Stimulated activated CD4-positive, alpha-beta T cell treated with anti-CD3 and anti-CD28 coated beads, Interleukin-4, amount 100 ng/mL, for 1 hour (primary cell): ENCODE measurements around the gene ASPRV1.

ENCODE experiments used
- DNase-seq: peaks from one replicate; pipeline ENCODE4 v3.0.0-alpha.2; 2020

The ASPRV1 gene

DNA sequence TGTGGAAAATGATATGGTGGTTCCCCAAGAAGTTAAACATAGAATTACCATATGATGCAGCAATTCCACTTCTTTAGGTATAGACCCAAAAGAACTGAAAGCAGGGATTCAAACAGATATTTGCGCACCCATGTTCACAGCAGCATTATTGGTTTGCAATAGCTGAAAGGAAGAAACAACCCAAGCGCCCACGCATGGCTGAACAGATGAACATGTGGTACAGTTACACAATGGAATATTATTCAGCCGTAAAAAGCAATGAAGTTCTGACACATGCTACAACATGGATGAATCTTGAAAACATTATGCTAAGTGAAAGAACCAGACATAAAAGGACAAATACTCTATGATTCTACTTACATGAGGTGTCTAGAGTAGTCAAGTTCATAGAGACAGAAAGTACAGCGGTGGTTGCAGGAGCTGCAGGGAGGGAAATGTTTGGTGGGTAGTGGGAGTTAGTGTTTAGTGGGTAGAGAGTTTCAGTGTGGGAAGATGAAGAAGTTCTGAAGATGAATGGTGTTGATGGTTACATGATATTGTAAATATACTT, 26.7 kb upstream of the ASPRV1 start:
- no peak for DNase-seq

- no peak for DNase-seq
These were observed 25.3 kb upstream of the ASPRV1 start for GRCh38 chr2:69986691-69987090.

DNA sequence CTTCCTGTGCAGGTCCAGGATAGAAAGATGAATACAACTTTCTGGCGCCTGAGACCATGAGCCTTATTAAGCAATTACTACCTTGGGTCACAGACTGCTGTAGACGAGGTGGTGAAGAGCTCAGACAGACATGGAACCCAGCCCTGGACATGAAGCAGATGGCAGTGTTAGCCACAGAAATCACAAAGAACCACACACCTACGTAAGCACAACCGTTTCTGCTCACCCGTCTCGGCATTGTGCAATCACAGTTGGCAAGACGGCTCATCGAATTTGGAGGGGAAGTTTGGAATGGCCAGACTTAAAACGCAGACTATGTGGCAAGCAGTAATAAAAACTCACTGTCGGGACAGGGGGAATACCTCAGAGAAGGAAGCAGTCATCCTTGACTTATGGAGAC, 24.3 kb upstream of the ASPRV1 start:
- no peak for DNase-seq

DNA sequence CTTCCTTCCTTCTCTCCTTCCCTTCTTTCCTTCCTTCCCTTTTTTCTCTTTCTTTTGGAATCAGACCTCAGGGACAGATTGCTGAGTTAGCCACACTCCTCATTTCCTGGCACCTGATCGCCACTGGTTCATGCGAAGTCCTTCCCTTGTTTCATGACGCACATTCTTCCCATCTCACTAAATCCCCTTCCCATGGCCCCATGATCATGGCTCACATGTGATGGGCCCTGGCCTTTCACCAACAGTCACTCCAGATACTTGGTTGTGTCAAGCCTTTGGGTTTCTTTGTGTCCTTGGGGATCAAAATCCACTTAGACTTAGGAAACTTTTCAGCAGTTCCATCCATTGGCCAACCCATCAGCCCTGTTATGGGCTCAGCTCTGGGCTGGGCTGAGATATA, 23.8 kb upstream of the ASPRV1 start:
- no peak for DNase-seq

- no peak for DNase-seq
These were observed 22.0 kb upstream of the ASPRV1 start for GRCh38 chr2:69983392-69983966.

- DNase-seq = no peak
These were observed 18.7 kb upstream of the ASPRV1 start for GRCh38 chr2:69979902-69980807.

DNA sequence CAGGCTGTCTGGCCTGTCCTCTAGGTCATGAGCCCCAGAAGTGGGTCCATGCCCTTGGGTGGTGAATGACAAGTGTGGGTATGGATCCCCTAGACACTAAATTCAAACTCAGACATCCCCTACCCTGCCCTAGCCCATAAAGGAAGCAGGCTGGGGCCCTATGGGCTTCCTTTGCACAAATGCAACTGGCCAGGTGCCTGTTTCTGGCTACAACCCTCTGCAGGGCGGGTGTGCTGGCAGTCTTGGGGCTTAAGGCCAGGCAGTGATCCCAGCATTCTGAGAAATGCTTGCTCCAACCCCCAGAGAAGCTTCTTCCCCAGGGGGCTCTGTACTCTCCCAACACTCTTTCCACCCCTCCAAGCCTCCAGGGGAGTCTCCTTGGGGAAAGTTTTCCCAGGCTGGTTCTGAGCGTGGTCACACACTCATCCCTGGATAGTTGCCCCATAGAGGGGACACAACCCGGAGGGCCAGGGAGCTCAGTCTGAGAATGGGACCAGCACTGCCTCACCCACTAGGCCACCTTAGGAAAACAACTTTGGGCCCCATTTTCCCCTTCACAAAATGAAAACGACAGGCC, 16.6 kb upstream of the ASPRV1 start:
- no peak for DNase-seq

DNA sequence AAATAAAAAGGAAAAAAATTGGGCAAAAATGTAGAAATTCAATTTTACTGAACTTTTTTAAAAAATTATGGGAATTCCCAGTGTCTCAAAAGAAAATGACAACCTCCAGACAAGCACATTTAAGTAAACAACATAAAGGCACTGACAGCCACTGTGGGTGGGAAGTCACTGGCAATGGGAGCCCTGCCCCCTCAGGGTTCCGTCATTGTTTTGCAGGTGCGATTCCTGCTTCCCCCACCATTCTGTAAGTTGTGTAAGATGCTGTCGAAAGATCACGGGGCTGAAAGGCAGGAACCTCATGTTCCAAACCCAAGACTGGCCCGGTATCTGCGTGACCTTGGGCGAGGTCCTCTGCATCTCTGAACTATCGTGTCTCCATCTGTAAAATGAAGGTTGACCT, 15.8 kb upstream of the ASPRV1 start:
- no peak for DNase-seq

- DNase-seq = no peak
These were observed 14.5 kb upstream of the ASPRV1 start for GRCh38 chr2:69975853-69976462.

GRCh38 chr2:69975136-69975852, 13.9 kb upstream of the ASPRV1 start:
- DNase-seq = no peak

DNA sequence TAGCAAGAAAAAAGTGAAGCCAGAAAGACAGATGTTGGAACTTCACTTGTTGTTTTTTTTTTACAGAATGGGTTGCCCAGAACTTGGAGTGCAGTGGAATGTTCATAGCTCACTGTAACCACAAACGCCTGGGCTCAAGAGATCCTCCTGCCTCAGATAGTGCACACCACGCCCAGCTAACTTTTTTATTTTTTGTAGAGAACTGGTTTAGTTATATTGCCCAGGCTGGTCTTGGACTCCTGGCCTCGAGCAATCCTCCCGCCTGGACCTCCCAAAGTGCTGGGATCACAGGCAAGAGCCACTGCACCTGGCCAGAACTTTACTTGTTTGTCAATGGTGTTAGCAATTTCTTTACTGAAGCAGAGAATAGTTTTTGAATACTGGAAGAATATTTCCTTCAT, 11.9 kb upstream of the ASPRV1 start:
- DNase-seq = no peak

GRCh38 chr2:69972822-69973221, 11.4 kb upstream of the ASPRV1 start:
- no peak for DNase-seq

- DNase-seq = no peak
These were observed 8.6 kb upstream of the ASPRV1 start for GRCh38 chr2:69969991-69970390.

GRCh38 chr2:69969126-69969983, 7.9 kb upstream of the ASPRV1 start:
- no peak for DNase-seq

GRCh38 chr2:69968609-69969008, 7.2 kb upstream of the ASPRV1 start:
- DNase-seq = no peak

- DNase-seq = no peak
These were observed 5.1 kb upstream of the ASPRV1 start for GRCh38 chr2:69966496-69966895.

DNA sequence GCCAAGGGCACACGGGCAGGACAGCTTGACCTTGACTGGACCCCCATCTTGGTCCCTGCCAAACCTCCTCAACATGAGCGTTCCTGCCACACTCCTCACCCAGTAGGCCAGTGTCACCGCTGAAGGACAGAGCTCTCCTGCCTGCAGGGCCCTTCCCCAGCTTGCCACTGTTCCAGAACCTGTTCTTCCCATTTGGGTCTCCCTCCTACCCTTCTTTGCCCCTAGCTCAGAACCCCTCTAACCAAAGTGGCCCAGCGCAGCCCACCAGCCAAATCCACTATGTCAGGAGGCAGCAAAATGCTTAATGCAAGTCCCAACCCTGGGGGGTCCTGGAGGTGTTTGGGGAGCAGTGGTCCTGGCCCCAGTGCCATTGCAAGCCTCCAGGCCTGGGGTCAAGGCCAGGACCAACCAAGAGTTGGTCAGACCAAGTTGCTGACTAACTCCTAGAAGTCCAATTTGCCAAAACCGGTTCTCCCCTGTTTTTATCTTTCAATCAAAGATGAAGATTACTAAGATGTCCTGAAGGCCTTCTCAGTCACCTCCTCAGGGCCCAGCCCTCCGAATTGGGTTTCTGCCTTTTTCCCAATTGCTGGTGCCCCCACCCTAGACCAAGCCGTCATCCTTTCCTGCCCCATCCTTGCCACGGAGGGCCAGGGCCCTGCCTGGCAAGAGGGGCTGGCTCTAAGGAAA, 4.5 kb upstream of the ASPRV1 start:
- no peak for DNase-seq

DNA sequence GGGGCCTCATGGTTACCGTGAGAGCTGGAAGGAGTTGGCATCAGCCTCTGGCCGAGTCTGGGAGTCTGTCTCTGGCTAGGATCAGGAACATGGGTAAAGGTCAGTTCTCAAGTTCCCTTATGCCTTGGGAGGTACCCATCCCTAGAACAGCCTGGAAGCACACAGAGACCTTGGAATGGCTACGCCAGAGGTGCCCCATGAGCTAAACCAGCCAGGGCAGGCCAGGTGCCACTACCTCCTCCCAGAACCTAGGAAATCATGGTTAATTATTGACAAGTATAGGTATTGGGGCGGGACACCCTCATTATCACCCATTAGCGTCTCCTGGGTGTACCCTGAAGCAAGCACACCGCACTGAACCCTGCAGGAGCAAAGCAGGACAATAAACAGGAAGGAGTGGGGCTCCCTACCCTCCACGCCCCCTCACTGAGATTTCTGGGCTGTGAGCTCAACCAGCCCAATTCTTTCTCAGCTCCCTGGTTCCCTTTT, 3.0 kb upstream of the ASPRV1 start:
- no peak for DNase-seq

GRCh38 chr2:69962986-69963730, 1.7 kb upstream of the ASPRV1 start:
- DNase-seq = no peak

DNA sequence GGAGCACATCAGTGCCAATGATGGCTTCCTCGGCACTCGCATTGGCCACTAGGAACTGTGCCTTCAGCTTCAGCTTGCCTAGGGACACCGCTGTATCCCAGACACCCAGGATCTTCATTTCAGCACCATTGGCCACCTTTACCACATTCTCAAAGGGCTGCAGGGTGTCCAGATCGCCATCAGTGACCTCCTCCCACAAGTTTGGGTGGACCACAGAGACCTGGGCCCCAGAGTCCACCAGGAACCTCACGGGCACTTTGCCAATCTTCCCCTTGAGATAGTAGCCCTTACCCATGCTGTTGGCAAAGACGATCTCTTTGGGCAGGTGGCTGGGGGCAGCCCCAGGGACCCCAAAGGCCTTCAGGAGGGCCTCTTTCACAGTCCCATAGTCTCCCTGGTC, 610 bp downstream of the ASPRV1 start:
- DNase-seq = no peak
